Retina (tissue), 1 donor: ENCODE measurements around the gene ANK3.

ENCODE experiments used
- DNase-seq: peaks from one replicate; pipeline ENCODE4 v3.0.0-alpha.2; 2016

Gene ANK3

DNA sequence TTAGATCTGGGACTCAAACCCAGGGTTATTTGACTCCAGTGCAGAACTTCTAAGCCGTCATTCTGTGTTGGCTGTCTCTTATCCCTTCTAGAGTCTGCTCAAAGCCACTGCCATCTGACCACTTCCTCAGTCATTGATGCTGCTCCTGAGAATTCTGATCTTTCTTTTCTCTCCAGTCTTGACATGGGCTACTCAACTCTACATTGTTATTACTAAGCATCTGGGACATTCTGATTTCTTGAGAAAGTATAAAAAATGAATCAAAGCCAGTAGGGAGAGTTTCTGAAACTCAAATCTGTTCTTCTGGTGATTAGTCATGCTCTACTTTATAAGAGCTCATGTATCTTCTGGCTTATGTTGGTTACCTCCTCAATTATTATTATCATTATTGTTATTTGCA is 48.7 kb downstream of the ANK3 start:
- DNase-seq: no peak

DNA sequence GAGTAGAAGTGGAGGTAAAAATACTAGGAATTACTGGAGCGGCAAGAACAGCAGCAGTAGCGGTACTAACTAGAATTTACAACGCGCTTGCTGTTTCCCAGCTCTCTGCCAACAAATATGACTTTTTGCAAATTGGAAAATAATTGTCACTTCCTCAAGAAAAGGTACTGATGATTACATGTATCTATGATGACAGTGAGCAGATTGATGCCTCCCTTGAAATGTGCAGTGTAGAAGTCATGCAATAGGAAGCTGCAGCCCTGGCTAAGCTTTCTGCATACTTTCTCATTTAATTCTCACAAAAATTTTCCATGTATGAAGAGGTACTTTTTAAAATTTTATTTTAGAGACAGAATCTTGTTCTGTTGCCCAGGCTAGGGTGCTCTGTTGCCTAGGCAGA is 49.9 kb downstream of the ANK3 start:
- no peak for DNase-seq

DNA sequence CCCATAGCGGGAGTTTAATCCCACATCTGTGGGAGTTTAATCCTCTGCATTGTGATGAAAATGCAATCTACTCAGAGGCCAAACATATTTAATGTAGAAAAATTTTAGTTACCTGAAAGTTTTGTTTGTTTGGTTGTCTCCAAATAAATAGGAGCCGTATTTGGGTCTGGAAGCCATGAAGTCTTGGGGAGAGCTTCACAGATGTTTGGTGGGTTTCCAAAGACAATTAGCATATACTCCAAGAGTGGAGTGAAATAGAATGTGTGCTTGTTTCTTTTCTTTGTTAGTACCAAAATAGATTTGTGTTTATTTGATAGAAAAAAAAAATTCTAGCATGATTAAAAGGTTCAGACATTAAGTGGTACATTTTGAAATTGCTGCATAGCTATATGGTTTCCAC is 50.9 kb downstream of the ANK3 start:
- no peak for DNase-seq

DNA sequence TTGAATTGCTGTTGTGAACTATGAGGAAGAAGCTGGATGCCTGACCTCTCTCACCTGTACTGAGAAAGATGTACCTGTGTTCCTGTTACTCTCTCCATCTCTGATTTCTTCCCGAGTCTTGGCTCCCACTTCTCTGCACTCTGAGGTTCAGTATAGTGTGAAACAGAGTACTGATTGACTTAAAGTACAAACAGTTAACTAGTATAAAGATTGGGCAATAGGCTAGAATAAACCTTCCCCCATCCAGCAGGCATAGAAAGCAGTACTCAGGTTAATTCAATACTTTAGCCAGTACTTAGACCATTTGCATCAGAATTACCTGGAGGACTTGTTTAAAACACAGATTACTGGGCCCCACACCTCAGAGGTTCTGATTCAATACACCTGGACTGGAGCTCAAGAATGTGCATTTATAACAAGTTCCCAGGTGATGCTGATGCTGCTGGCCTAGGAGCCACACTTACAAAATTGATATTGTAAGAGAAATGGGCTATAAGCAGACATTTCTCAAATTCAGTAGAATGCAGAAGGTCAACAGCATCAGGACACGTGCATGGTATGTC is 51.6 kb downstream of the ANK3 start:
- no peak for DNase-seq

DNA sequence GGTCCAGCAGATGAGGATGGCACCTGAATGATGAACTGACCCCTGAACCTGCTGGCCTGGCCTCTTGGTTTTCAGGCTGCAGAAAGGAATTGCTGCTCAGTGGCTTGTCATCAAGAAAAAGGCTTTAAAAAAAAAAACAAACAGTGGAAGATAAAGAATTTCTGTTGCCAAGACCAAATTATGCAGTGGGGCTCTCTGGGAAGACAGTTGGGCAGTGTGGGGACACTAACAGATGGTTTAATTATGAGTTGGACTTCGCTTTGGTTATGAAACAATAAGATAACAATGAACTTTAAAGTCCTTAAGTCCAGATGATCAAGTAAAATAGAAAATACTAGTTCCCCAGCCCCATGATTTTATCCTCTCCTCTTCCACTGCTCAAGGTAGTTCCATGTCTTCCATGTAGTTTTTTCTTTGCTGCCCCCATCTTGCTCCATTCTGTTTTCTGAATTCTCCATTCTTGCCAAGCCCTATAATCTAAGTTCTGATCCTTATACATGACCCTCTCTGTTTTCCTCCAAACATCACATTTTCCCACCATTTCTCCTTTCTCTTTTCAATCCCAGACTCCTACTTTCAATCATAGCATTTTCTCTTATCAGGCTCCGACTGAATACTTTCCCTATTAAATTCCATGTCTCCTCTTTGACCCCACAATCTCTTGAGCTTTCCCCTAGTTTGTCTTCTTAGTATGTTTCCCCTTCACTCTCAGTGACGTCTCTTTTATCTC is 52.6 kb downstream of the ANK3 start:
- no peak for DNase-seq

DNA sequence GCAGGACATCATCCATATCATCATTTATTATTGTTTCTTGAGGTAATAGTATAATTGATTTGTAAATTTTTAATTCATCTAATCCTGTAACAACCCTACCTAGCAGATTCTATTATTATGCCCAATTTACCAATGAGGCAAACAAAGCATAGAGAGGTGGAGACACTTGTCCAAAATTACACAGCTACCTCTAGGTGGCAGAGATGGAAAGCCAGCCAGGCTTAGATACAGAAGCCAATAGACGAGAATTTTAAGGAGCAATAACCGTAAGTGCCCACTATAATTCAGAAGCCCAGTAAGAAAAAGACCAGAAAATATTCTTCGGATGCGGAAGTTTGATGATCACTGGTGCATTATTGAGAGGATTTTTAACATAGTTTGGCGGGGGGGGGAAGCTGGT is 54.0 kb downstream of the ANK3 start:
- DNase-seq: no peak

DNA sequence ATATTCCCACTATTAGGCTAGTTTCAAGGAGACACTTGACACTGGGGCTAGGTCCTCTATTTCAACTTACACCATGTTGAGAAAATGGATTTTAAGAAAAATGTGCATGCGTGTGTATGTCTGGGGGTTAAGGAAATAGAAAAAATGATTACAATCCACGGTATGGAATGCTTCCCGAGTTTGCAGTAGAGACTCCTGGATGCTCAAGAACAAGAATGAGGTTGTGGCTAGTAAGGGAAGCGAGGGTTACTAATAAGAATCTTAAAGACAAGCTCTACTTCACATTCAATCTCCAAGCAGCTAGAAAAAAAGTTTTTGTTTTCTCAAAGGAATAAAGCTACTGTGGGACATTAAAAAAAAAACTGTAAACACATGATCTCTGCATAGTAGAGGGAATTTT is 54.7 kb downstream of the ANK3 start:
- no peak for DNase-seq

DNA sequence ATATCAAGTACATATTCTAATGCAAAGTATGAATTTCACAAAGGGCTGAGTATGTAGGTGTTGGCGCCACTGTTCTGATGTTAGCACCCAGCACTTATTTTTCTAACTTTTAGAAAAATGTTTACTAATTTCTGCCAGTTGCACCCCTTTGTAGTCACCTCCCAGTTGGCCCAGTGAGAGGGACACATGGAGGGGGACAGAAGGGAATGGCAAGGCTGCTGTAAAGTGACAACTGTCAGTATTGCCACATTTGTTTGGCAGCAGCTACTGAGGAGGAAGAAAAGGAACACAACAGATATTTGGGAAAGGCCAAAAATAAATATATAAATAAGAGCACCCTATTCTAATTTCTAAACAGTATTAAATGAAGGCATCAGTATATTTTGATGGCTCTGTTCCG is 57.3 kb downstream of the ANK3 start:
- DNase-seq: no peak

DNA sequence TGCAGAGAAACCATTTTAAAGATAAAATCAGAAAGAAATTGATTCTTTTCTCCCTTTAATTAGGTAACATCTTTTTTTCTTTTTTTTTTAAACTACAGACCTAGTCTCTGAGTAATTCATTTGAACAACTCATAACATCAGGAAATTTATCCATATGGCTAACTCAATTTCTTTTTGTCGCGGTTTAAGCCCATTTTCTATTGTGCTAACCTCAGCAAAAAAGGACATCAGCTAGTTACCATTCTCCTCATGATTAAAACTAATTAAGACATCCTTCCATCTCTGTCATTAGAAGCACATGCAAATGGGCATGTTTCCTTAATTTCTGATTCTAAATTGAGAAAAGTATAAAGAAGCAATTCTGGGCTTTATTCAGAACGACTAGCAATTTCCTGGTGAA is 57.8 kb downstream of the ANK3 start:
- DNase-seq: no peak

DNA sequence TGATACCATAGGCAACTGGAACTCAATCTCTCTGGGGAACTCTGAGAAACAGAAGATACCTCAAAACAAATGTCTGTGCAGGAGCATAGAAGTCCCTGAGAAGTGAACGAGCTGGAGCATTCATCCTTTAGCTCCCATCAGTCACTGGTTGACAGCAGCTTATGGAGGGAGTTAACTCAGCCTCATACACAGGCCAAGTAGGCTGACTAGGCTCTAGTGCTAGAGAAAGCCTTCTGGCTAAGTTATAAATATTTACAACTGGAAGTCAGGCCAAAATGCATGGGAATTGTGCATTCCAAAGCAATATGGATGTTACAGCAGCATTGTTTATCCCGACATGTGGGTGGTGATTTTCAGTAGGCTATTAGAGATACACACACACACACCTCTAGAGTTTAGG is 66.5 kb downstream of the ANK3 start:
- no peak for DNase-seq

DNA sequence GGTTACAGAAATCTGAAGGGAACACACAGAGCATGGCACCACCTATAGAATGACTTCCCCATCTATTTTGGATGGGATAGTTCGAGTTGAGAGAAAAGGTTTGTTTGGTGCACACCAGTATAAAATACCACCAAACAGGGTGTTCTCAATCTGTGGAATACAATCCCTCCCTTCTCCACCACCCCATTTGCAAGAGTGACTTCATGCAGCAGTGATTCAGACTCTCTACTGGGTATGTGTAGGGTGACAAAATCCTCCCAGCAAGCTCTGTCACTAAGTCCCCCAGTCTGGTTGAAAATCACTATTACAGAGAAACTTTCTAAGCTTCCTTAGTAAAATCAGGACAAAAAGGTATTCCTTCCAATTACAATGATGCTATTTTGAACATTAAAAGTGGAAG is 69.0 kb downstream of the ANK3 start:
- no peak for DNase-seq

DNA sequence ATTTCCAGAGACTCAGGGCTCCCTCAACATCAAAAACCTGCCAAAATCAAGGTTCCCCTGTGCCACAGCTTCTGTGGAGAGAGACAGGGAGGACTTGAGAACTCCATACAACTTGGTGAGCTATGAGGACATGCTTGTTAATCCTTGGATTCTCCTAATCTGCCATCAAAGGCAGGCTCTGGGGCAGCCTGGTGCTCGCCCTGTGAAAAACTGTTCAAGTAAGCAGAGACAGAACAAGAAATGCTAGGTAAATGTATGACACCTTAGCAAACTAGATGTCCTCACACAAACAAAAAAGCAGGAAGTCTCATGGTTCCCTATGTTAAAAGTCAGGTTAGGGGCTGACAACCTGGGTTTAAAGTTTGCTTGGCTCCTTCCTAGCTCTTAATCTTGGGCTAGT is 73.6 kb downstream of the ANK3 start:
- DNase-seq: no peak

DNA sequence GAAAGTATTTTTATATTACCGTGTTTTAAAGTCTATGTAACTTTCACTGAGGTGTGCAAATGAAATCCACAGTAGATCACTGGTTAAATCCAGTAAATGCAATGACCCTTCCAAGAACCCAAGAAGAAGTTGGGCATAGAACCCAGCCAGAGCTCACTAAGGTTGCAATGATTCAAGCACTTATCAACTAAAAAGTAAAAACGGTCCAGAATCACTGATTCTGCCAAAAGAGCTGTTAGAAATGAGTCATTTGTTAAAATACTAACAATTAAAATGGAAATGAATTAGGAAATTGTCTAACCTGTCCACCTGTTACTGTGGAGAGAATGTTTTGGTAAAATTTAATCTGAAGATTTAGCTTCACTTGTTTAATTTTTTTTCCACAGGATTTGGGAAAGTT is 74.4 kb downstream of the ANK3 start:
- no peak for DNase-seq

DNA sequence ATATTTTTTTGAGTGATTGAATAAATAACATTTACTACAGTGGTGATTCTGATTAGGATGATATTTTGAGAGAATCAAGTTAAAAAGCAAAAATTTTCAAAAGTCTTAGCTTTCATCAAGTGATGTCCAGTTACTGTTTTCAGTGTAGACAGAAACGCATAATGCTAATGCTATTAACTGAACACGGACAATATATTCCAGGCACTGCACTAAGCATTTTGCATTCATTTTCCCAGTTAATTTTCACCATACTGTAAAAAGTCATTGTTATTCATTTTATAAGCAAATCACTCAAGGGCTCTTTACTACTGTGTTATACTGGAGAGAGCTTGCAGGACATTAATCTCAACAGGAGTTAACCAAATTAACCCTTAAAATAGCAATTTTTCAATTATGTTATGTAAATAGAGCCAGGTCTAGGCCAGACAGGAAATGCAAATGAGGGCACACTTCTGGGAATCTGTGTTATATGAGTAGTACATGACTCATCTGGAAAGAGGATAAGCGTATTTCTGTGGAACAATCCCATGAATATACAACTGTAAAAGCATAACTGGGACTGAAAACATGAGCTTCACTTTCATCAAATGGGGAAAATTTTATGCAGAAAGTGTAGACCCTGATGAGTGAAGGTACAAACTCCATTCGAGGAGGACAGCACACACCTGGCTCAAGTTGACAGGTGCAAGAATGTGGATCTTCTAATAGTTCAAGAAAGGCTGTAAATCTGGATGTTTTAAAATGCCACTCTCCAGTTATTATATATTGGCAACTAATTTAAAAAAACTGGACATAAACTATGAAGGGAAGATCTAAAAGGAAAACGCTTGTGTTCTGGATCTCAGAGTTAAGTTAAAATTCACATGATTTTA is 75.4 kb downstream of the ANK3 start:
- no peak for DNase-seq

DNA sequence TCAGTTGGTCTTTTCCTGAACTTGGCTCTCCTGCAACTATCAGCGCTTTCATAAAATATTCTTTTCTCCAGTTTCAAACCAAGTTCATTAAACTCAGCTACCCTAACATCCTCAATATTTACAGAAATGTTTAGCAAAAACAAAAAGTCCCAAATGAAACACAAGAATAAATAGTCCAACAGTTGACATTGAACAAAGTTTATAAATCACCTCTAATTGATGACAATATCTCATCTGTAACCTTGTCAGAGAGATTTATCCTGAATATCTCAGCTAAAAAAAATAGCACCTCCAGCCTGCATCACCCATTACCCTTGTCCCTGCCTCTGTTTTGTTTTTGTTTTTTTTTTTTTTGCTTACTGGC is 76.1 kb downstream of the ANK3 start:
- DNase-seq: no peak

DNA sequence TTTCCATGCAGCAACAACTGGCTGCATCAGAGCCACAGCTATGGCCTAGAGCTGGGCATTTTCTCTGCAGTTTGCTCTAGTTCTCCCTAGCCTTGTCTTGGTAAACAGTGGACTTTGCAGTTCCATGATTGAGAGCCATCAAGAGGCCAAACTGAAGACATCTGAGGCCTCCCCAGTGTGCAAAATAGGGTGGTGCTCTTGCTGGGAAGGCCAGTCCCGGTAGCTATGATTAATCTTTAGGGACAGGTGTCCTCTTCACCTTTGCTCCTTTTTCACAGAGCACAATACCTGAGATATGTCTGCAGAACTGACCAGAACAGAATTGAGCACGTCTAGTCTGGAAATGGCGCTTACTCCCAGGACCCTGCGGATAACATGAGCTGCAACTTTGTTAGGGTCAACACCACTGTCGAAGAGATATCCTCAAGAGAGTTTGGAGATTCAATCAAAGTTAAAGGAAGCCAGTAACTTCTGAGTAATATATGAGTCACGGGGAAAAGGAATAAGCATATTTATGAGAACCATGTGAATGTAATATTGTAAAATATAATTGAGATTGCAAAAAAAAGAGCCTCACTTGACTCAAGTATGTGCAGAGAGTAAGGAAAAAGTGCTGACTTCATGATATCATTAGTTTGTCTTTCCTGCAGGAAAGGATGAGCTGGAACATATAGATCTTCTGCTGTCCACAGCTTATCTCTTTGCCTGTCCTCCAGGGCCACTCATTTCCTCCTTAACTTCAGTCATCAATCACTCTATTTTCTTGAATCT is 76.7 kb downstream of the ANK3 start:
- DNase-seq: no peak

DNA sequence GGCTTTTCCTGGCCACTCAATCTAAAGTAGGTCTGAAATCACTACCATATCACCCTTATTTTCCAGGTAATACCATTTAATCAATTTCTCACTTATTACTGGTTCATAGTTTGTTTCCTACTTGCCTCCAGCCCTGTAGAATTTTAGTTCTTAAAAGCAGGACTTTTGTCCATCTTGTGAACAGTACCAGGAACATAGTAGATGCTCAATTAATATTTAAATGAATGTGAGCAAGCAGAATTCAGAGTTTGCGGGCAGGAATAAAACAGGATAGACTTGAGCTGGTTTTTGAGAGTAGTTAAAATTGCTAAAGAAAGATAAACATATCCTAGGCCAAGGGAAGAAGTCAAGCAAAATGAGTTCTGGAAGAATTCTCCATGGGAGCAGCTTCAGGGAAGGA is 77.9 kb downstream of the ANK3 start:
- no peak for DNase-seq

DNA sequence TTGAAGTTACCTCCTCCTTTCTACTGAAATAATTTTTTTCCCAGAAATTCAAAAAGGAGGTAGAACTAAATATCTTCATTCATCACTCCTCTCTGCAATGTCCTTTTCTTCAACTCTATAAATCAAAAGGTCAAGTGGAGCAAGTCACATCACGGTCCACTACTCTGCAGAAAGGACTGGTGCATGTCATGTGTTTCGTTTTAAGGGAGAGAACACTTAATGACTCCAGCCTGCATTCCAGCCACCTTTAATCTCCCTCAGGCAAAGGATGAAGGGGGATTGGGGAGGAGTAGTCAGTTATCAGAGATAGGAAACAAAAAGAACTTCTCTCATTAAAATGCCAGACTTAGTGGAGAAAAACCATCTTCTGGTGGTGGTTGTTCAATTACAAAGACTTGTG is 78.9 kb downstream of the ANK3 start:
- no peak for DNase-seq

DNA sequence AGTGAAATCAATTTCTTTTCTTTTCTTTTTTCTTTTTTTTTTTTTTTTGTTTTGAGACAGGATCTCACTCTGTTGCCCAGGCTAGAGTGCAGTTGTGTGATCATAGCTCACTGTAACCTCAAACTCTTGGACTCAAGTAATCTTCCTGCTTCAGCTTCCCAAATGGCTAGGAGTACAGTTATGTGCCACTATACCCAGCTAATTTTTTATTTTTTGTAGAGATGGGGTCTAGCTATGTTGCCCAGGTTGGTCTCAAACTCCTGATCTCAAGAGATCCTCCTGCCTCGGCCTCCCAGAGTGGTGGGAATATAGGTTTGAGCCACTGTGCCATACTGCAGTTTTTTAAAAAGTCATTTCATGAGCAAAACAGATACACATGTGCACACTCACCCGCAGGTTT is 79.8 kb downstream of the ANK3 start:
- no peak for DNase-seq

DNA sequence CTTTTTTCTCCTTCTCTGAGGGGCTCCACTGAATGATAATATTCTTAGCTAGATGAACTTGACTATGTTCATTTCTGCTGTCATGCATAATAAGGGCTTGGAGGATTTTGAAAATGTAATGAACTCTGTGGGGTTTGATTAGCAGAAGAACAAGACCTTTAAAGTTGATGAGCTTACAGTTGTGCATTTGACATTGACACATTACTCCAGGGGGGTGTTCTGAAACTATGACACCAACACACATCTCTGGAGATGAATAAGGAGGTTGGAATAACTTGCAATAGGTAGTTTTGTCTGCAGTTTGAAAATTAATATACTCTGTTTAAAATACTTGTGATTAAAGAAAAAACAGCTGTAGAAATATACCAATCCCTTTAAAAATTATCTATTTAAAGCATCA is 80.3 kb downstream of the ANK3 start:
- DNase-seq: no peak

DNA sequence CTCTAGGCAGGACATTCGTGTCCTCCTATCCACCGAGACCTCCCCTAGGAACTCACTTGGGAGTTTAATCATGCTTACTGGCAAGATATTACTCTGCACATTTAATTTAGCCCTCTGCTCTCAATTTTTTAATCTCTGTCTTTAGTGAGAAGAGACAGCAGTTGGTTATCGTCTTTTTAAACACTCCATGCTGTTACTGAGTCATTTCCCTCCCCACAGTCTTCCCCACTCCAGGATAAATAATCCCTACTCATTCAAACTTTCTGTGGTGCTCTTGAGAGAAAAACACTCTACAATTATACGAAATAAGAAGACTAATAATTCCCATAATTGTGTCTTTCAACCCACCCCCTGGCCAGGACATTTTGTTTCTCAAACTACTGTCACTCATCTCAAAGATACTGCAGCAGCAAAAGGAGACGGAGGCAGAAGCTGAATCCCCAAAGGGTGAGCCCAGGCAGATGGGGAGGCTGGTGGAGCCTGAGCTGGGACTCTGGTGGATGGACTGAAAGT is 84.2 kb downstream of the ANK3 start:
- DNase-seq: no peak

DNA sequence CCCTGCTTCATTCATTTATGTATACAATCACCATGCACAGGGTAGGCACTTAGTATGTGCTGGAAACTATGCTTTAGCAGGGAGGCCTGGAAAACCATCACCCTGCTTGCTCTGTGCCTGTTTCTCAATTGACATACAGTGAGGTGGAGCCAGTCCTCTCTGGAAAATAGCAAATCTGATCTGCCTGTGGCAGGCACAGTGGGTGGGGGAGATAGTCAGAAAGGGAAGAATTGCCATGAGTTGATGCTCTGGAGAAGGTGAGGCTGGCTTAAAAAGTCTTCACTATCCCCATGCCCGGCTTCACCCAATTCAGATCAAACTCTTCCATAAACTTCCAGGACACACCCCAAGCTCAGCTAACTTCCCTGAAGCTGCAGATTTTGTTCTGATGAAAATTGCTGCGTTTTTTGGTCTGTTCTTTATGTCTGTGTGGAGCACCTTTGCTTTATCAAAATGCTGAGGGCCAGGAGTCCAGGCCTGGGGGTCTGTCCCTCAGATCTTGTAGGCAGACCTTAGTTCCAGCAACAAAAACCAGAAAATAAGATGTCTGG is 84.8 kb downstream of the ANK3 start:
- DNase-seq: no peak

DNA sequence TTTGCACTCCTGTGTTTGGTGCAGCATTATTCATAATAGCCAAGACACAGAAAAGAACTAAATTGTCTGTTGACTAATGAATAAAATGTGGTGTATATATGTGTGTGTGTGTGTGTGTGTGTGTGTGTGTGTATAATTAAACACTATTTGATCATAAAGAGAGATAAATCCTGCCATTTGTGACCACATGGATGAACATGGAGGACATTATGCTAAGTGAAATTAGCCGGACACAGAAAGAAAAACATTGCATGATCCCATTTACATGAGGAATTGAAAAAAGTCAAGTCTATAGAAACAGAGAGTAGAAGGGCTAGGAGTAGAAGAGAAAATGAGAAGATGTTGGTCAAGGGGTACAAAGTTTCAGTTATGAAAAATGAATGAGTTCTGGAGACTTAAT is 85.9 kb downstream of the ANK3 start:
- DNase-seq: no peak
